ENCODE data around the gene CKAP2L.

- TF ChIP-seq POLR2AphosphoS5 (IDR thresholded peaks at IDR 0.05; ENCODE audit: low read depth) (no peak), EZH2 (IDR thresholded peaks at IDR 0.05; ENCODE audit: low read depth, unreplicated experiment) (no peak), EZH2phosphoT487 (IDR thresholded peaks at IDR 0.05; ENCODE audit: unreplicated experiment) (no peak), STAT1 (IDR thresholded peaks at IDR 0.05; ENCODE audit: unreplicated experiment) (no peak)
- TF ChIP-seq, protein P1, sequence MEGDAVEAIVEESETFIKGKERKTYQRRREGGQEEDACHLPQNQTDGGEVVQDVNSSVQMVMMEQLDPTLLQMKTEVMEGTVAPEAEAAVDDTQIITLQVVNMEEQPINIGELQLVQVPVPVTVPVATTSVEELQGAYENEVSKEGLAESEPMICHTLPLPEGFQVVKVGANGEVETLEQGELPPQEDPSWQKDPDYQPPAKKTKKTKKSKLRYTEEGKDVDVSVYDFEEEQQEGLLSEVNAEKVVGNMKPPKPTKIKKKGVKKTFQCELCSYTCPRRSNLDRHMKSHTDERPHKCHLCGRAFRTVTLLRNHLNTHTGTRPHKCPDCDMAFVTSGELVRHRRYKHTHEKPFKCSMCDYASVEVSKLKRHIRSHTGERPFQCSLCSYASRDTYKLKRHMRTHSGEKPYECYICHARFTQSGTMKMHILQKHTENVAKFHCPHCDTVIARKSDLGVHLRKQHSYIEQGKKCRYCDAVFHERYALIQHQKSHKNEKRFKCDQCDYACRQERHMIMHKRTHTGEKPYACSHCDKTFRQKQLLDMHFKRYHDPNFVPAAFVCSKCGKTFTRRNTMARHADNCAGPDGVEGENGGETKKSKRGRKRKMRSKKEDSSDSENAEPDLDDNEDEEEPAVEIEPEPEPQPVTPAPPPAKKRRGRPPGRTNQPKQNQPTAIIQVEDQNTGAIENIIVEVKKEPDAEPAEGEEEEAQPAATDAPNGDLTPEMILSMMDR (conservative IDR thresholded peaks at IDR 0.05; ENCODE audit: low read depth in 2 of 2) = no peak
- TF ChIP-seq, protein P2, sequence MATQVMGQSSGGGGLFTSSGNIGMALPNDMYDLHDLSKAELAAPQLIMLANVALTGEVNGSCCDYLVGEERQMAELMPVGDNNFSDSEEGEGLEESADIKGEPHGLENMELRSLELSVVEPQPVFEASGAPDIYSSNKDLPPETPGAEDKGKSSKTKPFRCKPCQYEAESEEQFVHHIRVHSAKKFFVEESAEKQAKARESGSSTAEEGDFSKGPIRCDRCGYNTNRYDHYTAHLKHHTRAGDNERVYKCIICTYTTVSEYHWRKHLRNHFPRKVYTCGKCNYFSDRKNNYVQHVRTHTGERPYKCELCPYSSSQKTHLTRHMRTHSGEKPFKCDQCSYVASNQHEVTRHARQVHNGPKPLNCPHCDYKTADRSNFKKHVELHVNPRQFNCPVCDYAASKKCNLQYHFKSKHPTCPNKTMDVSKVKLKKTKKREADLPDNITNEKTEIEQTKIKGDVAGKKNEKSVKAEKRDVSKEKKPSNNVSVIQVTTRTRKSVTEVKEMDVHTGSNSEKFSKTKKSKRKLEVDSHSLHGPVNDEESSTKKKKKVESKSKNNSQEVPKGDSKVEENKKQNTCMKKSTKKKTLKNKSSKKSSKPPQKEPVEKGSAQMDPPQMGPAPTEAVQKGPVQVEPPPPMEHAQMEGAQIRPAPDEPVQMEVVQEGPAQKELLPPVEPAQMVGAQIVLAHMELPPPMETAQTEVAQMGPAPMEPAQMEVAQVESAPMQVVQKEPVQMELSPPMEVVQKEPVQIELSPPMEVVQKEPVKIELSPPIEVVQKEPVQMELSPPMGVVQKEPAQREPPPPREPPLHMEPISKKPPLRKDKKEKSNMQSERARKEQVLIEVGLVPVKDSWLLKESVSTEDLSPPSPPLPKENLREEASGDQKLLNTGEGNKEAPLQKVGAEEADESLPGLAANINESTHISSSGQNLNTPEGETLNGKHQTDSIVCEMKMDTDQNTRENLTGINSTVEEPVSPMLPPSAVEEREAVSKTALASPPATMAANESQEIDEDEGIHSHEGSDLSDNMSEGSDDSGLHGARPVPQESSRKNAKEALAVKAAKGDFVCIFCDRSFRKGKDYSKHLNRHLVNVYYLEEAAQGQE (IDR thresholded peaks at IDR 0.05; ENCODE audit: unreplicated experiment) = no peak
- TF ChIP-seq, protein P3, sequence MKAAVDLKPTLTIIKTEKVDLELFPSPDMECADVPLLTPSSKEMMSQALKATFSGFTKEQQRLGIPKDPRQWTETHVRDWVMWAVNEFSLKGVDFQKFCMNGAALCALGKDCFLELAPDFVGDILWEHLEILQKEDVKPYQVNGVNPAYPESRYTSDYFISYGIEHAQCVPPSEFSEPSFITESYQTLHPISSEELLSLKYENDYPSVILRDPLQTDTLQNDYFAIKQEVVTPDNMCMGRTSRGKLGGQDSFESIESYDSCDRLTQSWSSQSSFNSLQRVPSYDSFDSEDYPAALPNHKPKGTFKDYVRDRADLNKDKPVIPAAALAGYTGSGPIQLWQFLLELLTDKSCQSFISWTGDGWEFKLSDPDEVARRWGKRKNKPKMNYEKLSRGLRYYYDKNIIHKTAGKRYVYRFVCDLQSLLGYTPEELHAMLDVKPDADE (IDR thresholded peaks at IDR 0.05) = no peak
Observed at GRCh38 chr2:112813280-112813966, 49.0 kb upstream of the CKAP2L start.

All from GM23338 (cell line).